Sigmoid colon (tissue), 3 donors: ENCODE data around the gene FUT9.

ENCODE experiments used
- CTCF ChIP-seq, 4 experiments: fragments of 450-650 bp in 3 of 4; fragments of 200-600 bp in 1 of 4; IDR thresholded peaks; one replicate each; pipeline ENCODE4 v1.5.1; 2016 to 2019; ENCODE audit warnings: antibody characterized with exemption in 4 of 4, mild to moderate bottlenecking in 3 of 4, moderate library complexity in 2 of 4
- POLR2A ChIP-seq, 2 donors: fragments of 450-650 bp; IDR thresholded peaks; one replicate each; pipeline ENCODE4 v1.6.1; 2016; ENCODE audit warnings: antibody characterized with exemption in 2 of 2, mild to moderate bottlenecking in 2 of 2, moderate library complexity in 2 of 2

- TF ChIP-seq CTCF (IDR thresholded peaks at IDR 0.05) (no peak), POLR2A (IDR thresholded peaks at IDR 0.05) (no peak)
Measured at GRCh38 chr6:95973976-95974375, 41.8 kb upstream of the FUT9 start.
